CD4-positive, alpha-beta T cell (primary cell): Measurements from ENCODE around the gene IKZF1. TPM values are rescaled to one million over a fixed set of nuclear protein-coding genes. Genes with fewer than 3 reads are reported as not detected.

ENCODE experiments used
- ATAC-seq: fragments of 200-7000 bp; cut with Tn5 transposase; one replicate; pipeline ENCODE4 v1.10.0; 2022; ENCODE audit warnings: mild to moderate bottlenecking; ENCODE audit not compliant: poor library complexity
- CTCF ChIA-PET: fragments of 350-600 bp; sonication (Branson Sonifier 250); formaldehyde crosslinking; loops from one replicate; lab custom pipeline; 2021; ENCODE audit warnings: antibody characterized with exemption, inconsistent platforms; lab: Charles Lee
- POLR2A ChIA-PET: fragments of 350-600 bp; sonication (Branson Sonifier 250); formaldehyde crosslinking; loops from one replicate; lab custom pipeline; 2021; ENCODE audit warnings: antibody characterized with exemption, inconsistent platforms; lab: Charles Lee
- DNase-seq, 14 experiments: peaks; one replicate each; pipeline ENCODE4 v3.0.0-alpha.2; 2013 to 2020; ENCODE audit warnings: mixed read lengths in 2 of 14
- H3K27ac ChIP-seq, 2 donors: one replicate each; pipeline versions ENCODE4 v1.5.1 to v1.7.0; 2013; ENCODE audit warnings: low read length in 2 of 2, low read depth in 1 of 2, mild to moderate bottlenecking in 1 of 2
- H3K27me3 ChIP-seq, 2 experiments: 1 replicate in 1 of 2; 2 replicates in 1 of 2; pipeline versions ENCODE4 v1.6.1 to v1.7.0; 2013; ENCODE audit warnings: low read length in 2 of 2, control low read depth in 1 of 2, mild to moderate bottlenecking in 1 of 2, moderate library complexity in 1 of 2; ENCODE audit not compliant: insufficient read depth in 2 of 2, control insufficient read depth in 1 of 2
- H3K36me3 ChIP-seq: one replicate; pipeline ENCODE4 v1.6.1; 2013; ENCODE audit warnings: low read length, control low read depth; ENCODE audit not compliant: insufficient read depth
- H3K4me1 ChIP-seq: one replicate; pipeline ENCODE4 v1.6.1; 2013; ENCODE audit warnings: low read length, control low read depth; ENCODE audit not compliant: insufficient read depth
- H3K4me3 ChIP-seq: one replicate; pipeline ENCODE4 v1.5.1; 2013; ENCODE audit warnings: mild to moderate bottlenecking, low read length, moderate library complexity
- H3K9me3 ChIP-seq, 2 experiments: 1 replicate in 1 of 2; 2 replicates in 1 of 2; pipeline versions ENCODE4 v1.6.1 to v1.7.0; 2013; ENCODE audit warnings: low read length in 2 of 2, mild to moderate bottlenecking in 2 of 2, control low read depth in 1 of 2, moderate library complexity in 1 of 2; ENCODE audit not compliant: control insufficient read depth in 1 of 2, insufficient read depth in 1 of 2
- H3K27ac Mint-ChIP-seq: one replicate; pipeline ENCODE4 v1.8.0; 2020; ENCODE audit warnings: mixed read lengths
- H3K27me3 Mint-ChIP-seq: one replicate; pipeline ENCODE4 v1.8.0; 2021; ENCODE audit warnings: mixed read lengths
- H3K36me3 Mint-ChIP-seq: one replicate; pipeline ENCODE4 v1.8.0; 2021; ENCODE audit warnings: low read depth, mixed read lengths
- H3K4me1 Mint-ChIP-seq: one replicate; pipeline ENCODE4 v1.8.0; 2021; ENCODE audit warnings: low read depth, mixed read lengths
- H3K4me3 Mint-ChIP-seq: one replicate; pipeline ENCODE4 v1.8.0; 2020; ENCODE audit warnings: mild to moderate bottlenecking, mixed read lengths
- H3K9me3 Mint-ChIP-seq: one replicate; pipeline ENCODE4 v1.8.0; 2020; ENCODE audit warnings: mixed read lengths
- CTCF ChIP-seq: fragments of 200-600 bp; IDR thresholded peaks from one replicate; pipeline ENCODE4 v1.8.0; 2022; ENCODE audit warnings: antibody characterized with exemption, mild to moderate bottlenecking
- intact Hi-C, 2 experiments: fragments of 100-400 bp; cut with DNase I in 1 of 2; cut with micrococcal nuclease in 1 of 2; formaldehyde crosslinking; loops; one replicate each; pipeline versions ENCODE4 v1.15.1 to v1.9.0; 2023 to 2025; cut with DNase I, micrococcal nuclease
- total RNA-seq, 174 experiments: library from RNA in 2 of 174; stranded (reverse) in 2 of 174; gene quantifications; one replicate each; pipeline ENCODE4 v1.2.3 and lab custom pipeline; 2021 to 2026

IKZF1 gene
- total RNA-seq, 2 experiments from 2014 or later, result 297 to 300 TPM

GRCh38 chr7:50292165-50292757, 12.3 kb upstream of the IKZF1 start:
- Histone ChIP-seq H3K36me3 (no peaks in the 10 kb centered on the region), H3K27me3 (no peaks in the 10 kb centered on the region), H3K9me3 (no peaks in the 10 kb centered on the region), H3K27ac (no peak overlapping the region), H3K4me1 (no peaks in the 10 kb centered on the region), H3K4me3 (no peak overlapping the region)
- no peak for ATAC-seq
- intact Hi-C loops, result no loop called here
- no peak overlapping the region for H3K4me3 Mint-ChIP-seq
- no peak for TF ChIP-seq CTCF
- no peaks in the 10 kb centered on the region for H3K9me3 Mint-ChIP-seq
- DNase-seq, result no peak
- H3K27me3 Mint-ChIP-seq, result no peaks in the 10 kb centered on the region
- H3K4me1 Mint-ChIP-seq, result peaks cover 44% of the 10 kb centered on the region
- CTCF ChIA-PET, result interaction anchor here (0.6 to 1.8 kb wide), 3 partner anchors 9 to 28 kb away, joined by 3 to 4 read pairs (median 4); no protein-coding TSS in a partner anchor
- no peaks in the 10 kb centered on the region for H3K36me3 Mint-ChIP-seq
- no peak overlapping the region for H3K27ac Mint-ChIP-seq
- POLR2A ChIA-PET, result interaction anchor here (1.3 kb wide), 1 partner anchor 25 kb away, joined by 3 read pairs; no protein-coding TSS in a partner anchor

- no peak for ATAC-seq
- Histone ChIP-seq H3K9me3 (no peaks in the 10 kb centered on the region), H3K27ac (no peak overlapping the region), H3K4me3 (no peak overlapping the region), H3K4me1 (no peaks in the 10 kb centered on the region), H3K36me3 (no peaks in the 10 kb centered on the region), H3K27me3 (no peaks in the 10 kb centered on the region)
- Mint-ChIP-seq H3K36me3 (no peaks in the 10 kb centered on the region), H3K9me3 (no peaks in the 10 kb centered on the region), H3K4me1 (peaks cover 49% of the 10 kb centered on the region), H3K27me3 (no peaks in the 10 kb centered on the region), H3K4me3 (no peak overlapping the region), H3K27ac (no peak overlapping the region)
- DNase-seq, result no peak
- ChIA-PET CTCF (interaction anchor here (0.6 to 1.5 kb wide), 2 partner anchors 10 to 25 kb away, joined by 3 to 4 read pairs; no protein-coding TSS in a partner anchor), POLR2A (interaction anchor here (0.9 to 1.3 kb wide), 2 partner anchors 19 to 26 kb away, joined by 3 read pairs; no protein-coding TSS in a partner anchor)
- TF ChIP-seq CTCF, result no peak
- intact Hi-C loops, result no loop called here
Measured at GRCh38 chr7:50292763-50293162, 11.8 kb upstream of the IKZF1 start.

GRCh38 chr7:50293509-50294179, 10.9 kb upstream of the IKZF1 start:
- H3K27me3 ChIP-seq, result no peaks in the 10 kb centered on the region
- Mint-ChIP-seq H3K27ac (no peak overlapping the region), H3K27me3 (no peaks in the 10 kb centered on the region), H3K9me3 (no peaks in the 10 kb centered on the region), H3K36me3 (no peaks in the 10 kb centered on the region), H3K4me1 (peaks cover 52% of the 10 kb centered on the region), H3K4me3 (no peak overlapping the region)
- ATAC-seq (no peak), DNase-seq (no peak)
- no peak for TF ChIP-seq CTCF
- intact Hi-C loops, result no loop called here
- H3K36me3 ChIP-seq, result no peaks in the 10 kb centered on the region
- ChIA-PET CTCF (interaction anchor here (1.5 kb wide), 1 partner anchor 10 kb away, joined by 4 read pairs; no protein-coding TSS in a partner anchor), POLR2A (interaction anchor here (0.9 to 1.3 kb wide), 2 partner anchors 20 to 27 kb away, joined by 3 read pairs; no protein-coding TSS in a partner anchor)
- H3K4me3 ChIP-seq, result no peak overlapping the region
- H3K4me1 ChIP-seq, result no peaks in the 10 kb centered on the region
- no peak overlapping the region for H3K27ac ChIP-seq
- no peaks in the 10 kb centered on the region for H3K9me3 ChIP-seq
